Measurements from ENCODE around the gene MYMK.

GRCh38 chr9:133491656-133491925, 33.2 kb downstream of the MYMK start:
- TF ChIP-seq POLR2AphosphoS5 (IDR thresholded peaks at IDR 0.05; ENCODE audit: low read depth, low read length) = no peak
- TF ChIP-seq POLR2A (IDR thresholded peaks at IDR 0.05; ENCODE audit: low read depth, low read length) = no peak

Data from GM12892 (cell line).